Measurements from ENCODE around the gene MAPK1.
A peak's percentile ranks its signal among the peaks of the same experiment; 100 is the strongest.

DNA sequence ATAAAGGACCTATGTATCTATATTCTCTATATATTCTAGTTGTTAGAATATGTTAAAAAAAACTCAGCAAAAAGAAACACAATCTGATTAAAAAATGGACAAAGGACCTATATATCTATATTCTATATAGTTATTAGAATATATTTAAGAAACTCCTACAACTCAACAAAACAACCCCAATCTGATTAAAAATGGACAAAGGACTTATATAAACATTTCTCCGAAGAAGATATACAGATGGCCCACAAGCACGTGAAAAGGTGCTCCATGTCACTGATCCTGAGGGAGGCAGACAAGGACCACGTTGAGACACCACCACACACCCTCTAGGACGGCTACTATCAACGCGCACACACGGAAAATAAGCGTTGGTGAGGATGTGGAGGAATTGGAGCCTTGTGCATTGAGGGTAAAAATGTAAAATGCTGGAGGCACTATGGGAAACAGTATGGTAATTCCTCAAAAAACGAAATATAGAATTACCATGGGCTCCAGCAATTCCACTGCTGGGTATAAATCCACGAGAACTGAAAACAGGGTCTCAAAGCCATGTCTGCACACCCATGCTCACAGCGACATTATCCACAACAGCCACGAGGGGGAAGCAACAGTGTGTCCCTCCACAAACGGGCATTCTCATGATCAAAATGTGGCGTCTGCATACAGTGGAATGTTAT, 154.6 kb downstream of the MAPK1 start:
- TF ChIP-seq, protein P1, sequence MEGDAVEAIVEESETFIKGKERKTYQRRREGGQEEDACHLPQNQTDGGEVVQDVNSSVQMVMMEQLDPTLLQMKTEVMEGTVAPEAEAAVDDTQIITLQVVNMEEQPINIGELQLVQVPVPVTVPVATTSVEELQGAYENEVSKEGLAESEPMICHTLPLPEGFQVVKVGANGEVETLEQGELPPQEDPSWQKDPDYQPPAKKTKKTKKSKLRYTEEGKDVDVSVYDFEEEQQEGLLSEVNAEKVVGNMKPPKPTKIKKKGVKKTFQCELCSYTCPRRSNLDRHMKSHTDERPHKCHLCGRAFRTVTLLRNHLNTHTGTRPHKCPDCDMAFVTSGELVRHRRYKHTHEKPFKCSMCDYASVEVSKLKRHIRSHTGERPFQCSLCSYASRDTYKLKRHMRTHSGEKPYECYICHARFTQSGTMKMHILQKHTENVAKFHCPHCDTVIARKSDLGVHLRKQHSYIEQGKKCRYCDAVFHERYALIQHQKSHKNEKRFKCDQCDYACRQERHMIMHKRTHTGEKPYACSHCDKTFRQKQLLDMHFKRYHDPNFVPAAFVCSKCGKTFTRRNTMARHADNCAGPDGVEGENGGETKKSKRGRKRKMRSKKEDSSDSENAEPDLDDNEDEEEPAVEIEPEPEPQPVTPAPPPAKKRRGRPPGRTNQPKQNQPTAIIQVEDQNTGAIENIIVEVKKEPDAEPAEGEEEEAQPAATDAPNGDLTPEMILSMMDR (IDR thresholded peaks at IDR 0.05): peak; percentile 68 to 87
- TF ChIP-seq POLR2A (IDR thresholded peaks at IDR 0.05): no peak
- no peak for TF ChIP-seq POLR2AphosphoS5 (IDR thresholded peaks at IDR 0.05)
- TF ChIP-seq EP300 (IDR thresholded peaks at IDR 0.05): no peak

Measured in suprapubic skin (tissue), 4 donors.